Natural killer cell (primary cell): ENCODE data around the gene SDR42E1. TPM values are rescaled to one million over a fixed set of nuclear protein-coding genes. Genes with fewer than 3 reads are reported as not detected.

ENCODE experiments used
- ATAC-seq, 3 donors: fragments of 150-1000 bp in 2 of 3; fragments of 200-7000 bp in 1 of 3; cut with Tn5 transposase; 1 replicate in 1 of 3; 2 replicates in 2 of 3; pipeline ENCODE4 v1.10.0; 2021; ENCODE audit warnings: mild to moderate bottlenecking in 2 of 3, moderate library complexity in 2 of 3
- DNase-seq, 2 donors: peaks; one replicate each; pipeline versions ENCODE4 v3.0.0 to v3.0.0-alpha.2; 2013 to 2021; ENCODE audit warnings: mixed read lengths in 1 of 2
- H3K27ac ChIP-seq: one replicate; pipeline ENCODE4 v1.5.1; 2013; ENCODE audit warnings: mild to moderate bottlenecking, low read length
- H3K27me3 ChIP-seq: one replicate; pipeline ENCODE4 v1.6.1; 2013; ENCODE audit warnings: low read length; ENCODE audit not compliant: control insufficient read depth, insufficient read depth
- H3K36me3 ChIP-seq: one replicate; pipeline ENCODE4 v1.6.1; 2013; ENCODE audit warnings: low read length; ENCODE audit not compliant: control insufficient read depth, insufficient read depth
- H3K4me1 ChIP-seq: one replicate; pipeline ENCODE4 v1.6.1; 2013; ENCODE audit warnings: low read length; ENCODE audit not compliant: control insufficient read depth, insufficient read depth
- H3K4me3 ChIP-seq: one replicate; pipeline ENCODE4 v1.5.1; 2013; ENCODE audit warnings: low read length
- H3K9me3 ChIP-seq: one replicate; pipeline ENCODE4 v1.6.1; 2013; ENCODE audit warnings: low read length; ENCODE audit not compliant: control insufficient read depth, insufficient read depth
- H3K27ac Mint-ChIP-seq, 2 donors: one replicate each; pipeline ENCODE4 v1.8.0; 2022; ENCODE audit warnings: mild to moderate bottlenecking in 2 of 2, mixed read lengths in 2 of 2, moderate library complexity in 1 of 2
- H3K27me3 Mint-ChIP-seq, 2 donors: one replicate each; pipeline ENCODE4 v1.8.0; 2022; ENCODE audit warnings: low read depth in 2 of 2, mixed read lengths in 2 of 2
- H3K36me3 Mint-ChIP-seq: one replicate; pipeline ENCODE4 v1.8.0; 2022; ENCODE audit warnings: mixed read lengths
- H3K4me1 Mint-ChIP-seq, 2 donors: one replicate each; pipeline ENCODE4 v1.8.0; 2022; ENCODE audit warnings: mixed read lengths in 2 of 2
- H3K4me3 Mint-ChIP-seq: one replicate; pipeline ENCODE4 v1.8.0; 2022; ENCODE audit warnings: mild to moderate bottlenecking, moderate library complexity, mixed read lengths
- H3K9me3 Mint-ChIP-seq, 2 donors: one replicate each; pipeline ENCODE4 v1.8.0; 2022; ENCODE audit warnings: mixed read lengths in 2 of 2
- WGBS: methylation state at CpG from one replicate; pipeline ENCODE4 v1.1.7; 2013; ENCODE audit warnings: missing lambda C conversion rate; ENCODE audit not compliant: insufficient coverage; 5-methylcytosine and 5-hydroxymethylcytosine counted together
- intact Hi-C: fragments of 100-400 bp; cut with micrococcal nuclease; formaldehyde crosslinking; loops from one replicate; pipeline ENCODE4 v1.14.2; 2022
- total RNA-seq, 4 donors: library from RNA; stranded (reverse); fragments of 120-200 nt in 1 of 4; gene quantifications; one replicate each; pipeline versions ENCODE4 v1.2.3 to v1.2.4, GENCODE V29; 2013 to 2022
- TF ChIP-seq, protein P1 (sequence below): fragments of 200-600 bp; IDR thresholded peaks from one replicate; pipeline ENCODE4 v1.8.0; 2022; ENCODE audit warnings: antibody characterized with exemption

SDR42E1 gene
- total RNA-seq, 3 donors from 2014 or later (not counting 1 experiment from before 2014, with no cell fraction given), result 3.6 to 8.5 (median 6.3) TPM

DNA sequence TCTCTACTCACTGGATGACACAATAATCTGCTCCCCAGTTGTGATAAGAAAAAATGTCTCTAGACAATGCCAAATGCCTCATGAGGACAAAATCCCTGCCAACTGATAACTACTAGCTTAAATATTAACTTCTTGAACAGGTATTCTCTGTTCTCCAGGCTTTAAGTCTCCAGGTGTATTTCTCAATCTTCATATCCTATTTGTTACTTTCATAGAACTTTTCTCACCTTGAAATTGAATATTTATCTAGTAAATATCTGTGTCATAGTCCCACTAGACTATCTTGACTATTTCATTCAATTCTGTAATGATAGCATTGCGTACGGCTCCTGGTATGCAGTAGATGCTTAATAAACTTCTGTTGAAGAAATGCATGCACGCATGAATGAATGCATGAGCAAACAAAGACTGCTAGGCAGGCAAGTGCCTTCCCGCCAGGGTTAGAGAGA lies 39.7 kb upstream of the SDR42E1 start:
- Mint-ChIP-seq H3K4me1 (no peaks in the 10 kb centered on the region), H3K36me3 (no peaks in the 10 kb centered on the region), H3K27ac (no peak overlapping the region), H3K4me3 (no peak overlapping the region), H3K9me3 (no peaks in the 10 kb centered on the region), H3K27me3 (peaks cover 28 to 44% of the 10 kb centered on the region in 2 donors)
- Histone ChIP-seq H3K27ac (no peak overlapping the region), H3K9me3 (no peaks in the 10 kb centered on the region), H3K4me1 (no peaks in the 10 kb centered on the region), H3K4me3 (no peak overlapping the region), H3K27me3 (peaks cover 4% of the 10 kb centered on the region), H3K36me3 (no peaks in the 10 kb centered on the region)
- TF ChIP-seq, protein P1, sequence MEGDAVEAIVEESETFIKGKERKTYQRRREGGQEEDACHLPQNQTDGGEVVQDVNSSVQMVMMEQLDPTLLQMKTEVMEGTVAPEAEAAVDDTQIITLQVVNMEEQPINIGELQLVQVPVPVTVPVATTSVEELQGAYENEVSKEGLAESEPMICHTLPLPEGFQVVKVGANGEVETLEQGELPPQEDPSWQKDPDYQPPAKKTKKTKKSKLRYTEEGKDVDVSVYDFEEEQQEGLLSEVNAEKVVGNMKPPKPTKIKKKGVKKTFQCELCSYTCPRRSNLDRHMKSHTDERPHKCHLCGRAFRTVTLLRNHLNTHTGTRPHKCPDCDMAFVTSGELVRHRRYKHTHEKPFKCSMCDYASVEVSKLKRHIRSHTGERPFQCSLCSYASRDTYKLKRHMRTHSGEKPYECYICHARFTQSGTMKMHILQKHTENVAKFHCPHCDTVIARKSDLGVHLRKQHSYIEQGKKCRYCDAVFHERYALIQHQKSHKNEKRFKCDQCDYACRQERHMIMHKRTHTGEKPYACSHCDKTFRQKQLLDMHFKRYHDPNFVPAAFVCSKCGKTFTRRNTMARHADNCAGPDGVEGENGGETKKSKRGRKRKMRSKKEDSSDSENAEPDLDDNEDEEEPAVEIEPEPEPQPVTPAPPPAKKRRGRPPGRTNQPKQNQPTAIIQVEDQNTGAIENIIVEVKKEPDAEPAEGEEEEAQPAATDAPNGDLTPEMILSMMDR, result no peak
- intact Hi-C loops, result no loop called here
- WGBS, result 97% methylated on average over 4 of the region's 4 CpGs
- no peak for ATAC-seq
- DNase-seq, result no peak

- Mint-ChIP-seq H3K27ac (no peak overlapping the region), H3K36me3 (no peaks in the 10 kb centered on the region), H3K4me3 (no peak overlapping the region), H3K9me3 (no peaks in the 10 kb centered on the region), H3K27me3 (peaks cover 26 to 41% of the 10 kb centered on the region in 2 donors), H3K4me1 (no peaks in the 10 kb centered on the region)
- Histone ChIP-seq H3K27me3 (peaks cover 4% of the 10 kb centered on the region), H3K4me3 (no peak overlapping the region), H3K36me3 (no peaks in the 10 kb centered on the region), H3K4me1 (no peaks in the 10 kb centered on the region), H3K27ac (no peak overlapping the region), H3K9me3 (no peaks in the 10 kb centered on the region)
- no peak for DNase-seq
- 76% methylated on average over 2 of the region's 3 CpGs for WGBS
- TF ChIP-seq, protein P1, result no peak
- no peak for ATAC-seq
- intact Hi-C loops, result no loop called here
Measured at GRCh38 chr16:82050506-82050905, 39.2 kb upstream of the SDR42E1 start.

DNA sequence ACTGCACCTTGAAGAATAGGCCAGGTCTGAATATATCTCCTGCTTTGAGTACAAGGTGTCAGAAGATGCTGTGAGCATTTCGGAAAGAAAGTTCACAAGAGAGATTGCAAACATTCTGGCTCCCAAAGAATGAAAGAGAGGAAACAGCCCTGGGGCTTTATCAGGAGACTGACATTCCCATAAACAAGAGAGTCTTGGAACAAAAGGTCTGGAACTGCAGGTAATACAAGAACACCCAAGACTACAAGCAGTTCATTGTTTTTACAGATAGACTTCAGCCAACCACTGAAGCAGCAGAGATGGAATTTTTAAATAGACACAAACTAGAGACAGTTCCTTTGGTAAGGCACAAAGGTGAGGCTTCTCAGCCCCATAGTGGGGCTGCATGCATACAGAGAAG lies 38.2 kb upstream of the SDR42E1 start:
- no peaks in the 10 kb centered on the region for H3K9me3 ChIP-seq
- ATAC-seq, result no peak
- Mint-ChIP-seq H3K27ac (no peak overlapping the region), H3K4me1 (no peaks in the 10 kb centered on the region), H3K9me3 (no peaks in the 10 kb centered on the region), H3K4me3 (no peak overlapping the region), H3K36me3 (no peaks in the 10 kb centered on the region), H3K27me3 (peaks cover 25 to 35% of the 10 kb centered on the region in 2 donors)
- peaks cover 4% of the 10 kb centered on the region for H3K27me3 ChIP-seq
- H3K36me3 ChIP-seq, result no peaks in the 10 kb centered on the region
- no peaks in the 10 kb centered on the region for H3K4me1 ChIP-seq
- TF ChIP-seq, protein P1, result no peak
- no peak overlapping the region for H3K27ac ChIP-seq
- intact Hi-C loops, result no loop called here
- no peak overlapping the region for H3K4me3 ChIP-seq
- no peak for DNase-seq
- 67% methylated on average over 1 of the region's 1 CpG for WGBS

DNA sequence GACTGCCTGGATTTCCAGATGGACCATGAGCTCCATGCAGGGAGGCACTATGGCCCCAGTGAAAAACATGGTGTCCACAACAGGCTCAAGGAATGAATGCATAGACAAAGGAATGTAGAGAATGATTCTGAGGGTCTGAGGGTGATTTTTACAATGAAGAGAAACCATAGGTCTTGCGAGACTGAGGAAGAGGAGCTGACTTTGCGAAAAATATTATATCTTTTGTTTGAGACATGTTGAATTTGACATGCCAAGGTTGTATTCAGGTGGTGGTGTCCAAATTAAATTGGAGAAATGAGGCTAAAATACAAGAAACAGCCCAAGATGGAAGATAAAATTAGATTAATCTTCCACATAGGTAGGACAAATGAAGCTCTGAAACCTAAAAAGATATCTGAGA lies 36.5 kb upstream of the SDR42E1 start:
- Mint-ChIP-seq H3K27me3 (peaks cover 25 to 29% of the 10 kb centered on the region in 2 donors), H3K4me1 (no peaks in the 10 kb centered on the region), H3K4me3 (no peak overlapping the region), H3K9me3 (no peaks in the 10 kb centered on the region), H3K36me3 (no peaks in the 10 kb centered on the region), H3K27ac (no peak overlapping the region)
- no peak for DNase-seq
- 93% methylated on average over 2 of the region's 2 CpGs for WGBS
- Histone ChIP-seq H3K36me3 (no peaks in the 10 kb centered on the region), H3K27ac (no peak overlapping the region), H3K4me1 (no peaks in the 10 kb centered on the region), H3K4me3 (no peak overlapping the region), H3K27me3 (peaks cover 2% of the 10 kb centered on the region), H3K9me3 (no peaks in the 10 kb centered on the region)
- intact Hi-C loops, result no loop called here
- TF ChIP-seq, protein P1, result no peak
- ATAC-seq, result no peak
